GM18502 (cell line): Measurements from ENCODE around the gene SIX4.

Source experiments
- ATAC-seq: cut with Tn5 transposase; IDR thresholded peaks from one replicate; pipeline ENCODE4 v1.9.1; 2021; ENCODE audit warnings: mild to moderate bottlenecking; ENCODE audit not compliant: unreplicated experiment, poor library complexity

Gene SIX4

DNA sequence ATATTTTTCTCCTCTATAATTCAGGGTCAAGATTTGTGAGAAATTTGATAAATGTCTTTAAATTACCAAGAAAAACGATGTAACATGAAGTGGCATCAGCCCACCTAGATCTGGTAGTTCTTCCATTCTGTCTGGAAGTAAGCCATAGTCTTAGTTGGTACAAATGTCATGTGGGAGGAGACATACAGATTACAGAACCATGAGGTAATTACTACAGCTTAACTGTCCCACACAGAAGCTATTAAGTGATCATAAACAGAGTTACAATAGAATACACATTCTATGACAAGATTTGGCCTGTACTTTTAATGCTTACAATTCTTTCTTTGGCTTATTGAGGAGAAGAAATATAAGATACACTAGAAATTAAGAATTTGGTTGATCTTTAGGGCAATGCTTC lies 61.2 kb downstream of the SIX4 start:
- ATAC-seq: no peak

DNA sequence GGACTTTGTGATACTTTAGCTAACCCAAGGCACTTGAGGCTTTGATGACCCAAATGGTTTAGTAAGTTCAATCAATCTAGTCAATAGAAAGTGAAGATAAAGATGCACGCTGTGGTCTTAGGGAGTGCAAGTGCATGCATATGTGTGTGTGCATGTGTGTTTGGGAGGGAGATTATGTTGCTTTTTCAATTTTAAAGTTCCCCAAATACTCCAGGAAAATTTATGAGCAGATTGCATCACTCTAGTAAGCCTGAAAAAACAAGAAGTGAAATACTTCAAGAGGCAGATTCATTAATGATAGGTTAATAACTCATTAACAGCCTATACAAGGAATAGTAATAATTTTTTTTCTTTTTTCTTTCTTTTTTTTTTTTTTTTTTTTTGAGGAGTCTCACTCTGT lies 62.4 kb downstream of the SIX4 start:
- ATAC-seq: no peak
